HG03135 (cell line): ENCODE results near the gene SASH1.

Experiments
- ATAC-seq: cut with Tn5 transposase; IDR thresholded peaks from one replicate; pipeline ENCODE4 v1.9.1; 2021; ENCODE audit warnings: mild to moderate bottlenecking, moderate library complexity; ENCODE audit not compliant: unreplicated experiment

Gene SASH1

DNA sequence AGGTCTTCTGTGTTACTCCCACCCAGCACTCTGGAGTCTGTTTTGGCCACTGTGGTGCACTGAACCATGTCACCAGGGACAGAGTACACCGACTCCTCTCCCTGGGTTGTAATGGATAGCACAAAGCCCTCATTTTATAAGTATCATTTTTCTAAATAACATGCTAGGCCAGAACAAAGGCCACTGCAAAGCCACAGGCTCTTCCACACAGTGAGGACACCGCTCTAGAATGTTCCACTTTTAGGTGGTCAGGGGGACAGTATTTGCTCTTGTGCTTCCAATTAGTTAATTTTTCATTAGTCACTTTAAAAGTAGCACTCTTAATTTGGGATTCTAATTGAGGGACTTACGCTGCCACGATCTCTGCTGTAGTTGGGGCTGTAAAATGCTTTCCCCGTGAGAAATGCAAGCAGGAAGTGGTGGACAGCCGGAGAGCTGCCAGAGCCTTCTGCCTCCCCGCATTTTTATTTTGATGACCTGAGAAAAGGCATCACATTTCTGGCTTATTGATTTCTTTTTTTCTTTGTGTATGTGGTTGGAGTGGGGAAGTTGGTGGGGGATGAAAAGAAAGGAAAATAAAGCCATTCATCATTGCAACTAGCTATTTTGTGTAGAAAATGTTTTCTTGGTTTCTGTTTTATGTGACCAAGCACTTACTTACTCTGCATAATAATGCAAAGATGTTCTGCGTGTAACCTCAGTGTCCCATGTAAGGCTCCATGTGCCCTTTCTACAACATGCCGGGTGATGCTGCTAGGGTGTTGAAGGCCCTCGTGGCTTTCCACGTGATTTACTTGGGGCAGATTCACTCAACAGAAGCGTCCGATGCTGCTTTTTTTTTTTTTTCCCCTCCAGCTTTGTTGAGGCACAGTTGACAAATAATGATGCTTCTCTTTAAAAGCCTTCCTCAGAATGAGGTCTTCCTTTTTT lies 195.9 kb downstream of the SASH1 start:
- no peak for ATAC-seq

DNA sequence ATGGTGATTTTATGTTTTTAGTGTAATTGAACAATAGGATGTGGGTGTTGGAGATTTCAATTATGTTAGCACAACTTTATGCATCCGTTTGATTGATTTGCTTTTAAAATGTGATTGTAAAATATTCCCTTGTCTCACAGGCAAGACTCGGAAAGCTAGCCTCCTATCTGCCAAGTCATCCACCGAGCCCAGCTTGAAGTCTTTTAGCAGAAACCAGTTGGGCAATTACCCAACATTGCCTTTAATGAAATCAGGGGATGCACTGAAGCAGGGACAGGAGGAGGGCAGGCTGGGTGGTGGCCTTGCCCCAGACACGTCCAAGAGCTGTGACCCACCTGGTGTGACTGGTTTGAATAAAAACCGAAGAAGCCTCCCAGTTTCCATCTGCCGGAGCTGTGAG lies 200.9 kb downstream of the SASH1 start:
- ATAC-seq = no peak

DNA sequence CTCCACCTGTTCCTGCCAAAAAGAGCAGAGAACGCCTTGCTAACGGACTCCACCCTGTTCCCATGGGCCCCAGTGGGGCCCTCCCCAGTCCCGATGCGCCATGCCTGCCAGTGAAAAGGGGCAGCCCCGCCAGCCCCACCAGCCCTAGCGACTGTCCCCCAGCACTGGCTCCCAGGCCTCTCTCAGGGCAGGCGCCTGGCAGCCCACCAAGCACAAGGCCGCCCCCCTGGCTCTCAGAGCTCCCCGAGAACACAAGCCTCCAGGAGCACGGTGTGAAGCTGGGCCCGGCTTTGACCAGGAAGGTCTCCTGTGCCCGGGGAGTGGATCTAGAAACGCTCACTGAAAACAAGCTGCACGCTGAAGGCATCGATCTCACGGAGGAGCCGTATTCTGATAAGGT lies 201.8 kb downstream of the SASH1 start:
- no peak for ATAC-seq

GRCh38 chr6:148545901-148546300 lies 203.3 kb downstream of the SASH1 start:
- no peak for ATAC-seq

DNA sequence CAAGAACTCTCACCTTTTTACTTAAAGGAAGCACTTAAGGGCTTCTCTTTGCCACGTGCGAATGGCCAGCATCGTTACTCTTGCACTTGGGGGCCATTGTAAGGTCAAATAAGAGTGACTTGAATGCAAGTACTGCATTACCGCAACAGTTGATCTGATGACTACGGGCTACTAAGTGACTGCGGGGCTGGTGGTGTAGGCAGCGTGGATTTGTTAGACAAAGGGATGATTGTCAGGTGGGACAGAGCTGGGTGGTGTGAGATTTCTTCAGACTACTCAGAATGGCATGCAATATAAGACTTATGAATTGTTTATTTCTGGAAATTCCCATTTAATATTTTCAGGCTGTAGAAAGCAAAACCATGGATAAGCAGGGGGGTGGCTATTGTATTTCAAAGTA lies 204.5 kb downstream of the SASH1 start:
- no peak for ATAC-seq

DNA sequence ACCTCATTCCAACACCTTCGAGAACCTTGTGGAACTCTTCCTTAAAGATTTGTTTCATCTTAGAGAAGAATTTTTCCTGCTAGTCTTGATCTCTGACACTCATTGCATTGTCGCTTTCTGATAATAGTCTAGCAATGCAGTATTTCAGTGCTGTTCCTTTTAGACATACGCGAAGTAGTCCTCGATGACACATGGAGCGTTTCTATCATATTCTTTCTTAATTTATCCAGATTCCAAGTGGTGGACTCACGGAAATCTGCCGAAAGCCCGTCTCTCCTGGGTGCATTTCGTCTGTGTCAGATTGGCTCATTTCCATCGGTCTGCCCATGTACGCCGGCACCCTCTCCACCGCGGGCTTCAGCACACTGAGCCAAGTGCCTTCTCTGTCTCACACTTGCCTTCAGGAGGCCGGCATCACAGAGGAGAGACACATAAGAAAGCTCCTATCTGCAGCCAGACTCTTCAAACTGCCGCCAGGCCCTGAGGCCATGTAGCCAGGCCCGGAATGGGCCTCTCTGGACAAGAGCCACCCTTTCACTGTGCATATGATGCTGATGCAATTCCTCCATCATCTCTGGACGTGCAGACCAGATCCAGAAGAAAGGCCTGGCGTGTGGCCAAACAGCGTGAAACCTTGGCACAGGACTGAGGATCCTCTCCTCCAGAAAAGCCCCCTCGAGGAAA lies 205.6 kb downstream of the SASH1 start:
- ATAC-seq = no peak

DNA sequence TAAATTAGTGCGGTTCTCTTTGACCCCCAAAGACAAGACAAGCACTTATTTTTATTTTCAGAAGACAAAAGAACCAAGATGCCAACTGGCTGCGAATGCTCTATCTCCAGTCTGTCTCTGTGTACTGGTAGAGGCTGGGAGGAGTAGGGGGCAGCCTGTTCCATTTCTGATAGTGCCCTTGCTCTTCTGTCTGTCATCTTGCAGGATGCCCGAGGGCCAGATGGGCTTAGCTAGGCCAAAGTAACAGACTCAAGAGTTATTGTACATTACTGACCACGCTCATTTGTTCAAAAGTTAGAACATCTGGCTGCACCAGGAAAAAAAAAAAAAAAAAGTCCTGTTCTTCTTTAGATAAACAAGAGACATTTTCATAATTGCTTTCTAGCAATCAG lies 206.1 kb downstream of the SASH1 start:
- no peak for ATAC-seq

GRCh38 chr6:148550569-148550968 lies 207.9 kb downstream of the SASH1 start:
- ATAC-seq = no peak

DNA sequence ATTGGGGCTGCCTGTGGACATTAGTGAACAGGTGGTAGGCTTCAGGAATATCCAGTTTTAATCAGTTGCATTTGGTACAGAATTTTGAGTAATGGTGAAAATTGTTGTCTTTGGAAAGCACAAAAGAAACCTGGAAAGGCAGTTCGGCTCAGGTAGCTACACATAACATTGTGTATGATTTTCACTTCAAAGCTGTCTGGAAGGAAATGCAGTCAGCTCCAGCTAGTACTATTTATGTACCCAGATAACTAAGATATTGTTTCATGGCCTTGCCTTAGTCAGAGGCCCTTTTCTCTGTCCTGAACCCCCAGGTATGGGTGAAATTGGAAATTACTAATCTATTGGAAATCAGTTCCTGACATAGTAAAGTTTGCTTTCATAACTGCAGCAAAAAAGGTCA lies 208.6 kb downstream of the SASH1 start:
- ATAC-seq = no peak

DNA sequence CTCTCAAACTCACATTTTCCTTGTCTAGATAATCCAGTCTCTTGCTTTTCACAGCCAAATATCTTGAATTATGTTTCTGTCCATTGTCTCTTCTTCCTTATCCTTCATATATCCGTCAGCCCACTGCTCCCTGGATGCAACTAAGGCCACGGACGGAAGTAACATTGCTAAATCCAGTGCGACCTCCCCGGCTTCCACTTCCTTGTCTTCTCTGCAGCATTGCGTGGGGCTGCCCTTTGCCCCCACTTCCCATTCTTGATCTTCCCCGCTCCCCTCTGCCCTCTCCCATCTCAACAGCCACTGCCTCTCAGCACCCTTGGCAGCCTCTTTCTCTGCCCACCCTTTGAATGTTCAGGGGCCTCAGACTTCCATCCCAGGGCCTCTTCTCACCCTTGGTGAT lies 213.8 kb downstream of the SASH1 start:
- no peak for ATAC-seq

GRCh38 chr6:148557796-148558321 lies 215.2 kb downstream of the SASH1 start:
- ATAC-seq = no peak

GRCh38 chr6:148559848-148560433 lies 217.3 kb downstream of the SASH1 start:
- peak; percentile 81 for ATAC-seq

GRCh38 chr6:148561629-148562028 lies 219.0 kb downstream of the SASH1 start:
- ATAC-seq = no peak

- no peak for ATAC-seq
These were observed 220.4 kb downstream of the SASH1 start for GRCh38 chr6:148563066-148563465.

GRCh38 chr6:148564494-148565035 lies 221.9 kb downstream of the SASH1 start:
- ATAC-seq = no peak

GRCh38 chr6:148565321-148565926 lies 222.8 kb downstream of the SASH1 start:
- no peak for ATAC-seq

GRCh38 chr6:148565930-148566663 lies 223.5 kb downstream of the SASH1 start:
- ATAC-seq = no peak

- no peak for ATAC-seq
These were observed 224.2 kb downstream of the SASH1 start for GRCh38 chr6:148566664-148567350.

- ATAC-seq = no peak
These were observed 227.8 kb downstream of the SASH1 start for GRCh38 chr6:148570456-148570855.
